COR-L47 (cell line): ENCODE results near the gene TRPM4.
"Not testable (repeated sequence)": the region's sequence is repeated elsewhere in the genome, so short reads cannot be mapped to it uniquely, and the experiment has no call there.

Experiments used
- DNase-seq: peaks from one replicate; lab custom pipeline; 2025; lab: John Stamatoyannopoulos, UW

Gene TRPM4

DNA sequence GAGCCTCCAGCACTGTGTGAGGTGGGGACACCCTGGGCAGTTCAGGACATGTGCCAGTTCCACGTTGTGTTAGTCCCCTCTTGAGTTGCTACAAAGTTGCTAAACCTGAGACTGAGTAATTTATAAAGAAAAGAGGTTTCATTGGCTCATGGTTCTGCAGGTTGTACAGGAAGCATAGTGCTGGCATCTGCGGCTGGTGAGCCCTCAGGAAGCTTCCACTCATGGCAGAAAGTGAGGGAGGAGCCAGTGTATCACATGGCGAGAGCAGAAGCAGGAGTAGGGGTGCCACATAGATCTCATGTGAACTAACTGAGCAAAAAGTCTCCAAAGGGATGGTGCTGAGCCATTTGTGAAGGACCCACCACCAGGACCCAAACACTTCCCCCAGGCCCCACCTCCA, 33.2 kb downstream of the TRPM4 start:
- no peak for DNase-seq

DNA sequence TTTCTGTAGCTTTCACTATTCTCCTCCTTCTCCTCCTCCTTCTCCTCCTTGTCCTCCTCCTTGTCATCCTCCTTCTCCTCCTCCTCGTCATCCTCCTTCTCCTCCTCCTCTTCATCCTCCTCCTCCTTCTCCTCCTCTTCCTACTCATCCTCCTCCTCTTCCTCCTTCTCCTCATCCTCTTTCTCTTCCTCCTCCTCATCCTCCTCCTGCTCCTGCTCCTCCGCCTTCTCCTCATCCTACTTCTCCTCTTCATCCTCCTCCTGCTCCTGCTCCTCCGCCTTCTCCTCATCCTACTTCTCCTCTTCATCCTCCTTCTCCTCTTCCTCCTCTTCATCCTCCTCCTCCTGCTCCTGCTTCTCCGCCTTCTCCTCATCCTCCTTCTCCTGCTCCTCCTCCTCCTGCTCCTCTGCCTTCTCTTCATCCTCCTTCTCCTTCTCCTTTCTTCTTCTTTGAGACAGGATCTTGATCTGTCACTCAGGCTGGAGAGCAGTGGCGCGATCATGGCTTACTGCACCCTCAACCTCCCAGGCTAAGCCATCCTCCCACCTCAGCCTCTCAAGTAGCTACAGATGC, 36.3 kb downstream of the TRPM4 start:
- DNase-seq: no peak

DNA sequence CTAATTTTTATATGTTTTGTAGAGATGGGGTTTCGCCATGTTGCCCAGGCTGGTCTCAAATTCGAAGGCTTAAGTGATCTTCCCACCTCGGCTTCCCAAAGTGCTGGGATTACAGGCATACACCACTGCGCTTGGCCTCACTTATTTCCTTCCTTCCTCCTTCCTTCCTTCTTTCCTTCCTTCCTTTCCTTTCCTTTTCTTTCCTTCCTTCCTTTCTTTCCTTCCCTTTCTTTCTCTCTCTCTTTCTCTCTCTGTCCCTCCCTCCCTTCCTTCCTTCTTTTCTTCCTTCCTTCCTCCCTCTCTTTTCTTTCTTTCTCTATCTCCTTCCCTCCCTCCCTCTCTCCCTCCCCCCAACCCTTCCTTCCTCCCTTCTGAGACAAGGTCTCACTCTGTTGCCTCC, 36.8 kb downstream of the TRPM4 start:
- no peak for DNase-seq

DNA sequence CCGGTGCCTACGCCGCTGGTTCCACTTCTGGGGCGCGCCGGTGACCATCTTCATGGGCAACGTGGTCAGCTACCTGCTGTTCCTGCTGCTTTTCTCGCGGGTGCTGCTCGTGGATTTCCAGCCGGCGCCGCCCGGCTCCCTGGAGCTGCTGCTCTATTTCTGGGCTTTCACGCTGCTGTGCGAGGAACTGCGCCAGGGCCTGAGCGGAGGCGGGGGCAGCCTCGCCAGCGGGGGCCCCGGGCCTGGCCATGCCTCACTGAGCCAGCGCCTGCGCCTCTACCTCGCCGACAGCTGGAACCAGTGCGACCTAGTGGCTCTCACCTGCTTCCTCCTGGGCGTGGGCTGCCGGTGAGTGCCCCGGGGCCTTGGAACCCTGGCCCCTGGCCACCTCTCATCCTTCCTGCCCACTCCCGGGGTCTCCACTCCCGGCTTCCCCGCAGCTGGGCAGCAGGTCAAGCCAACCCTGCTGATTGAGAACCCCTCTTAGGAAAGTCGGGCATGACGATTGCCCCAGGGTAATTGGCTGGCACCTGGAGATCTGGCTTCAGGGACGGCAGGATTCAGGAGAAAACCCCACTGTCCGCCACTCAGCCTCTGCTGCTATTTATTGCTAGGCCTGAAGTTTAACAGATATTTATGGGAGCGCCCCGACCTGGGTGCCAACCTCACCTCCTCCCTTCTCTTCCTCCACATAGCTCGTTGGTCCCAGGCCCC, 39.1 kb downstream of the TRPM4 start:
- peak; percentile 17 for DNase-seq

DNA sequence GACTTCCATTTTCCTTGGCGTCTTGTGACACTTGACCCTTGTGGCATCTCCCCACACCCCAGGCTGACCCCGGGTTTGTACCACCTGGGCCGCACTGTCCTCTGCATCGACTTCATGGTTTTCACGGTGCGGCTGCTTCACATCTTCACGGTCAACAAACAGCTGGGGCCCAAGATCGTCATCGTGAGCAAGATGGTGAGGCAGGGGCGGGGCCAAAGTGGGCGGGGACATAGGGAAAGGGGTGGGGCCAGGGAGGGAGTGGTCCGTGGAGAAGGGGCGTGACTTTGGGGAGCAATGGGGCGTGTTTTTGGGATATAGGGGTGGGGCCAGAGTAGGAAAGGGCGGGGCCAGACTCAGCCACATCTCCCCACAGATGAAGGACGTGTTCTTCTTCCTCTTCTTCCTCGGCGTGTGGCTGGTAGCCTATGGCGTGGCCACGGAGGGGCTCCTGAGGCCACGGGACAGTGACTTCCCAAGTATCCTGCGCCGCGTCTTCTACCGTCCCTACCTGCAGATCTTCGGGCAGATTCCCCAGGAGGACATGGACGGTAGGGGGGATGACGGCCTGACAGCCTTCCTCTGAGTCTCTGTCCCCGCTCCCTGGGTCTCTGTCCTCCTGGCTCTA, 42.8 kb downstream of the TRPM4 start:
- no peak for DNase-seq

DNA sequence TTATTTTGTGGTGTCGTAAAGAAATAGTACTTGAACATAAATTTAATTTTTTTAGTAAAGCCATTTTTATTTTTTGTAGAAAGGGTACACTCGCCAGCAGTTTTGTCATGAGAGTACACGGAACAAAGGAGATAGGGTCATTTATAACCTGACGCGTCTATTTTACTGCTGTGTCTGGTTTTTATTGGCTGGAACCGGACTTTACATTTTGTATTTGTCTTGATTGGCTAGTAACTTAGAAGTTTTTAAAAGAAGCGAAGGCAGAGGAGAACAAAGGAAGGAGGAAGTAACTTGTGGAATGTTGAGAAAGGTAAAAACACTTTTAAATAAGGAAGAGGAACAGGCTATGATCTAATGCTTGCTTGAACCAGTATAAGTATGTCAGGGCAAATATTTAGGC, 43.5 kb downstream of the TRPM4 start:
- DNase-seq: no peak

DNA sequence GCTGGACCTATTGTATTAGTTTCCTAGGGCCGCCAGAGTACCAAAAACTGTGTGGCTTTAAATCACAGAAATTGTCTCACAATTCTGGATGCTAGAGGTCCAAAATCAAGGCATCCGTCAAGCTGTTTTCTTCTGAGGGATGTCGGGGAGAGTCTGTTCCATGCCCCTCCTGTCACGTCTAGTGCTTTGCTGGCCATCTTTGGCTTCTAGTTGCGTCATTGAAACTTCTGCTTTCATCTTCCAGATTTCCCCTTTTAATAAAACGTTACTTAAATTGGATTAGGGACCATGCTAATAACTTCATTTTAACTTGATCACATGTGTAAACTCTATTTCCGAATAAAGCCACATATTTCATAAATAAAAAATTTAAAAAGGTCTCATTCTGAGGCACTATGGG, 47.5 kb downstream of the TRPM4 start:
- no peak for DNase-seq

DNA sequence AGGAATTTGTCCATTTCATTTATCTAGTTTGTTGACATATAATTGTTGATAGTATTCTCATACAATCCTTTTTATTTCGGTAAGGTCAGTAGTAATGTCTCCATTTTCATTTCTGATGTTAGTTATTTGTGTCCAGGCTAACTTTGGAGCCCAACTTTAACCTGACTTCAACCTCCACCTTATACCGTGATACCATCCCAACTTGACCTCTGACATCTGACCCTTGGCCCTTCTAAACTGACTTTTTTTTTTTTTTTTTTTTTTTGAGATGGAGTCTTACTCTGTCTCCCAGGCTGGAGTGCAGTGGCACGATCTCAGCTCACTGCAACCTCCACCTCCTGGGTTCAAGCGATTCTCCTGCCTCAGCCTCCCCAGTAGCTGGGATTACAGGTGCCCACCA, 51.9 kb downstream of the TRPM4 start:
- DNase-seq: not testable (repeated sequence)

DNA sequence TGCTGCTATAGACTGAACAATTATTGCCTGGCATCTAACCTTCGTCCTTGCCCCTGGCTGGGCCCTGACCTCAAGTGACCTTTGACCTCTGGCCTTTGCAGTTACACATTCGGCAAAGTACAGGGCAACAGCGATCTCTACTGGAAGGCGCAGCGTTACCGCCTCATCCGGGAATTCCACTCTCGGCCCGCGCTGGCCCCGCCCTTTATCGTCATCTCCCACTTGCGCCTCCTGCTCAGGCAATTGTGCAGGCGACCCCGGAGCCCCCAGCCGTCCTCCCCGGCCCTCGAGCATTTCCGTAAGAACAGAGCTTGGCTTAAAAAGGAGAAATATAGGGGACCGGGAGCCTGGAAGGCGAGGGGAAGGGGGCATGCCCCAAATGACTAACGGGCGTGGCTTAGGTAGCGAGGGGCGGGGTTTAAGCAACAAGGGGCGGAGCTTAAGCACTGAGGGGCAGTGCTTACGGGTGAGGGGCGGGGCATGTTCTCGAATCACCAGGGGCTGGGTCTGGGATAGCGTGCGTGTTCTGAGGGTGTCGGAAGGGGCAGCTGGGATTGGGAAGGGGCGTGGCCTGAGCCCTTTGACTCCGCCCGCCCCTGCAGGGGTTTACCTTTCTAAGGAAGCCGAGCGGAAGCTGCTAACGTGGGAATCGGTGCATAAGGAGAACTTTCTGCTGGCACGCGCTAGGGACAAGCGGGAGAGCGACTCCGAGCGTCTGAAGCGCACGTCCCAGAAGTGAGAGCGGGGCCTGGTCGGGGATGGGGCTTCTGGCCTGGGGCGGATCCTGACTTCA, 52.7 kb downstream of the TRPM4 start:
- DNase-seq: no peak

DNA sequence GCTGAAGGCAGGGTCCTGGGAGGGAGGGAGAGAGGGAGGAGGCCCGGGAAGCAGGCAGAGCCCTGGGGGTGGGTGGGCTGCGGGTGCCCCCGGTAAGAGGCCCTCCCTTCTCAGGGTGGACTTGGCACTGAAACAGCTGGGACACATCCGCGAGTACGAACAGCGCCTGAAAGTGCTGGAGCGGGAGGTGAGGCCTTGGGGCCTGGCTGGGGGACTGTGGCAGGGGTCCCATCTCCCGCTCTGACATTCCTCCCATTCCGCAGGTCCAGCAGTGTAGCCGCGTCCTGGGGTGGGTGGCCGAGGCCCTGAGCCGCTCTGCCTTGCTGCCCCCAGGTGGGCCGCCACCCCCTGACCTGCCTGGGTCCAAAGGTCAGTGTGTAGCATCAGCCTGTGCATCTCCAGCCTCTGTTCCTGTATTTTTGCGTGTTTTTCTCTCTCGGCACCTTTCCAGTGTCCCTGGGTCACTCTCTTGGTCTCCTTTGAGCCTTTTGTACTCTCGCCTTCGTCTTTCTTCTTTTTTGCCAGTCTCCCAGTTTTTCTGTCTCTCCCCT, 53.4 kb downstream of the TRPM4 start:
- DNase-seq: no peak

DNA sequence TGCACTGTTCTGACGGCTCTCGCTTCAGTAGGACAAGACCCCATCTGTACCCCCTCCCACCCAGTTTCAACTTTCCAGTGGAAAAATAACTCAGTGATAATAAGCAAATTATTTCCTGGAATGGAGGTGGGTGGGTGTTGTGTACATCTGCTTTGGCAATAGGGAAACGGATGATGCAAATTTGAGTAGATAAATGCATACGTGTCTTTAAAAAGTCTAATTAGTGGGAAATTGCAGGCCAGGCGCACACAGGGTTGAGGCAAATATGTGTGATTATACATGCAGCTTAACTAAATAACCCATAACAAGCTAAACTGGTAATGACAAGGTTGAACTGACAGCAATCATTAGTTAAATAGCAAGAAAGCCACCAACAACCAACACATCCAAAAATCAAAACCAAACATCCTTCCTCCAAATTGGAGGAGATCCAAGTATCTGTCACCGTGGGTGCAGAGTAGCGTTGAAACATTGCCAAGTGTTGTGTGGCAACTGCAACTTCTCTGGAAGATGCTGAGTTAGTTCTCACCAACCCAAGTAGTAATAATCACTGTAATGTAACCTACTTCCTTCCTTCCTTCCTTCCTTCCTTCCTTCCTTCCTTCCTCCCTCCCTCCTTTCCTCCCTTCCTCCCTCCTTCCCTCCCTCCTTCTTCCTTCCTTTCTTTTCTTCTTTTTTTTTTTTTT, 54.6 kb downstream of the TRPM4 start:
- DNase-seq: peak; percentile 88

DNA sequence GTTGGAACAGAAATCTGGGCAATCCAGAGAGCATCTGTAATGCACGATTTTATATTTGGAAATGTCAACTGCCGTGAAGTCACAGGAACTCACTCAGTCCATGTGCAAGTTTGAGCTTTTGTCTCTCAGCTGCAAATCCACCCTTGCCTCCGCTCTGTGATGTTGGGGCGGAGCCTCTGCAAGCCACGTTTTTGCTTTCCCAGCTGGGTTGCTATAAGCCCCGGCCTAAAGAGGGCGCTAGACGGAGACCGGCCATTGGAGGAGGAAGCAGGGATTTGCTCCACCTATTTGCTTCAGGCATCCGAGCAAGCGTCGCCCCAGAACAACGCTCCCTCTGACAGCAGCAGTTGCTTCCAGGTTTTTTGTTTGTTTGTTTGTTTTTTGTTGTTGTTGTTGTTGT, 56.2 kb downstream of the TRPM4 start:
- DNase-seq: no peak

DNA sequence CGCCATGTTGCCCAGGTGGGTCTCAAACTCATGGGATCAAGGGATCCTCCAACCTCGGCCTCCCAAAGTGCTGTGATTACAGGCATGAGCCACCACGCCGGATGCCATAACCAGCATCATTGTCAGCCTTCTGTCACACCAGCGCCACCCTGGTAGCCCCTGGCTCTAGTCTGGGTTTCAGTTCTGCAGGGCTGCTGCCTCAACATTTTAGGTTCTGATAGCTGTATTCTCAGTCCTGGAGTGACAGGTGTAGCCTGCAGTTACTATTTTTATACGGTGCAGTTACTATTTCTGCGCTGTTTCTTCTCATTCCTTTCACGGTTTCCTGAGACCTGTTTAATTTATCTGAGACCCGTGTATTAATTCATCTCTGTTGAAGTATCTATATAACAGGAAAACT, 57.1 kb downstream of the TRPM4 start:
- DNase-seq: no peak

DNA sequence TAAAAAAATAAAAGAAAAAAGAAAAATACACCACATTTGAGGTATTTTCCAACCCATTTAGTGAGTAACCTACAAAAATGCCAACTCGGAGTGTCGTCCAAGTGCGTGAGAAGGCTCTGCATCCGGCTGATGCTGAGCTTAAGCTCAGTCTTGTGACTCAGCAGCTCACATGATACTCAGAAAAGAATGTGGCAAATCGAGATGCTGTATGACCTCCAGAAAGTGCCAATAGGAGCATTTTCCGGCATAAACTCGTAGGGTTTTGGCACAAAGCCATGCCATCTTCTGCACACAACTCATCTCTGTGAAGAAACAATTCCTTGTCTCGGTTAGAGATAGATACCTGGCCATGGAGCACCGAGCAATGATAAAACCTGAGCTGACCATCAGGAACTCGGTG, 58.5 kb downstream of the TRPM4 start:
- no peak for DNase-seq

DNA sequence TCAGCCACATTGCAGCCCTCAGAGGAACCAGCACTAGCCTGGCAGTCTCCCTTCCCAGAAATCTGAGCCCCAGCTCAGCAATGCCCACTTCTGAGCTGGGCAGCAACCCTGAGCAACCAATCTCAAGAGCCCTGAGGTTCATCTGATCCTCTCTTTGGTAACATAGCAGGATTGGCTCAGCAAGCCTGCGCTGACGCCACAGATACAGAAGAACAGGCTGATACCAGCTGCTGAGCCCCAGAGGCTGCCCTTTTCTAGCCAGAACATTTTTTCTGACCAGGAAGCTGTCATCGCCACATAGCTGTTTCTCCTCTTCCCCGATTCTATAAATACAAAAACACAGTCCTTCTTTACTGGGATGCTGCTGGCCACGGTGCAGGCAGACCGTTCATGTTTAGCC, 59.8 kb downstream of the TRPM4 start:
- DNase-seq: no peak

DNA sequence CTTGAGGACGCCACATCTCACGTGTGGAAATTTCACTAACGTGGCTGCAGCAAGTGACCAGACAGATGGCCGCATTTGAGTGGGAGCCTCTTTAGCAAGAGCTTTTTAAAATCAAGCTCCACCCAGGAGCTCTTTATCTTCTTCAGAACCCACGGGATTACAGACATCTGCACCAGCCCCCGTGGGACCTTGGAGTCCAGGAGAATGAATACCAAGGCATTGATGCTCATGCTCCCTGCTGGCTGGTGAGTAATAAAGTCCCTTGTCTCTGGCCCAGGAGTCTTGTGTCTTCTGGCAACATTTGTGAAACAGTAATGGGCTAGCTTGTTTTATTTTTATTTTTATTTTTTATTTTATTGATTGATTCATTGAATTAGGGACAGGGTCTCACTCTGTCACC, 64.4 kb downstream of the TRPM4 start:
- DNase-seq: no peak

DNA sequence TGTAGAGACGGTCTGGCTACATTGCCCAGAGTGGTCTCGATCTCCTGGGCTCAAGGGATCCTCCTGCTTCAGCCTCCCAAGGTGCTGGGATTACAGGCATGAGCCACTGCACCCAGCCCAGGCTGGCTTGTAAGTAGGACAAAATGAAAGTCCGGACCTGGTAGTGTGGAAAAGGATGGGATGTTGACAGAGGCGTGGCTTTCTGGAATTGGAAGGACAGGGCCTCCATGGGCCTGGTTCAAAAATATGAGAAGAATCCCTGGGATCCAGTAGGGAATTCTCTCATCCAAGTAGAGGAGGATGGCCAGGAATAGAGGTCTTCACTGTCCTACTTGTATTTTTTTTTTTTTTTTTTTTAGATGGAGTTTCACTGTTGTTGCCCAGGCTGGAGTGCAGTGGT, 64.9 kb downstream of the TRPM4 start:
- no peak for DNase-seq

DNA sequence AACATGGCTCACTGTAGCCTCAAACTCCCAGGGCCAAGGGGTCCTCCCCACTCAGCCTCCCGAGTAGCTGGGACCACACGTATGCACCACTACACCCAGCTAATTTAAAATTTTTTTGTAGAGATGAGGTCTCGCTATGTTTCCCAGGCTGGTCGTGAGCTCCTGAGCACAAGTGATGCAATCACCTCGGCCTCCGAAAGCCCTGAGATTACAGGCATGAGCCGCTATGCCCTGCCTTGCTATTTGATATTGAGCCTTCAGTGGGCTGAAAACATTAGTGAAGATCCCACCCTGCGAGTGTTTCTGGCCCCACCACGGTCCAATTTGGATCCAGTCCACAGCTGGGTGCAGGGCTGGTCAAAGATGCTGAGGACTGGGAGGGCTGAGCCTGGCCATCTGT, 65.9 kb downstream of the TRPM4 start:
- DNase-seq: no peak

DNA sequence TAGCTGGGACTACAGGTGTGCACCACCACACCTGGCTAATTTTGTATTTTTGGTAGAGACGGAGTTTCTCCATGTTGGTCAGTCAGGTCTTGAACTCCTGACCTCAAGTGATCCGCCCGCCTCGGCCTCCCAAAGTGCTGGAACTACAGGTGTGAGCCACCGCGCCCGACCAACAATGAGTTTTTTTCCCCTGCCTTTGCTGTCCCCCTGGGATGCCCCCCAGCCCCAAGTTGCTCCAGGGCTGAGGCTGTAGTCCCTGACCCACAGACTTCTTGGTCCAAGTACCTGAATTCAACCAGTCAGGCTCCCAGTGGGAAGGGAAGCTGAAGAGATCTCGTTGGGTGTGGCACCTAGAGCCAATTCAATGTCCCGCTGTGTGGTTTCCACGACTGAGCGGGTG, 66.8 kb downstream of the TRPM4 start:
- not testable (repeated sequence) for DNase-seq

DNA sequence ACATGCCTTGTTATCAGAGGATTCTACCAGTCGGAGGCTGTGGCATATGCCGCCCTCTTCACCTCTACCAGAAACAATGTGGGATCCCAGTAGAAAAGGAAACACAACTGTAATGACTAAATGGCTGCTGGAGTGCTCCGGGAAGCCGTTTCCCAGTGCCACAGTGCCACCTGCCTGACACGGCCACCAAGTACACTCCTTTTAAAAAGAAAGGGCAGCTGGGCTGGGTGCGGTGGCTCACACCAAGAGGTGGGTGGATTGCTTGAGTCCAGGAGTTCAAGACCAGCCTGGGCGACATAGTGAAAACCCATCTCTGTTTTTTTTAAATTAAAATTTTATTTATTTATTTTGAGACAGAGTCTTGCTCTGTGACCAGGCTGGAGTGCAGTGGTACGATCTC, 67.3 kb downstream of the TRPM4 start:
- DNase-seq: peak; percentile 36

DNA sequence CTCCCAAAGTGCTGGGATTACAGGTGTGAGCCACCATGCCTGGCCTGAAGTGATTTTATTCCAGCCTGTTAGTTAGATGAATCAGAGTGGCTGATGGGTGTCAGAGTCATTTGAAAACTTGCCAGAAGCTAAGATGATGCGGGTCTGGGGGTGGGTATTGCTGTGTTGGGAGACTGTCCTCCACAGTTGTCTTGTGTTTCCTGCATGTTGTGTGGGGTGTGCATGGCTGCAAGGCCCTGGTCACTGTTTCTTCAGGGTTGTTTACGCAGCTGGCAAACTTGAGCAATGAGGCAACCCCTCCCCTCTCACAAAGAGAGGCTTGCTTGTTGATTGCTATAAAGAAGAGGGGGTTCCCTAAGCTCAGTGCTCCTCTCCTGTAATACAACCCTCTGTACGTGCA, 71.8 kb downstream of the TRPM4 start:
- DNase-seq: no peak

DNA sequence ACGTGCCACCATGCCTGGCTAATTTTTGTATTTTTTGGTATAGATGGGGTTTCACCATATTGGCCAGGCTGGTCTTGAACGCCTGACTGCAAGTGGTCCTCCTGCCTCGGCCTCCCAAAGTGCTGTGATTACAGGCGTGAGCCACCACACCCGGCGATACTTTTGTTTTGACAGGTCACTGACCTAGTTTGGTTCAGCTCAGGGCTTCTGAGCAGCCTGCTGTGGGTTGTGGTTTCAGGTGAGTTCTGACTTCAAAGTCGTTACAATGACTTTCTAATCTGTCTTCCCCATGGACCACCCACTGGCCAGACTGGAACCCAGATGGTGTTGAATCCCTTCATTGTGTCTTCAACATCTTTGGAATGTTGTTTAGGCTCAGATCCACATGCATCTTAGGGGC, 73.8 kb downstream of the TRPM4 start:
- DNase-seq: no peak
